Mononuclear cell (primary cell): ENCODE measurements around the gene VAV2. TPM values are rescaled to one million over a fixed set of nuclear protein-coding genes. Genes with fewer than 3 reads are reported as not detected.
A peak's percentile ranks its signal among the peaks of the same experiment; 100 is the strongest.
"Not testable (repeated sequence)": the region's sequence is repeated elsewhere in the genome, so short reads cannot be mapped to it uniquely, and the experiment has no call there.

ENCODE experiments used
- H3K27me3 ChIP-seq: 2 replicates; pipeline ENCODE4 v1.6.0; 2011; ENCODE audit warnings: low read length, control low read depth; ENCODE audit not compliant: insufficient read depth
- H3K4me1 ChIP-seq: 2 replicates; pipeline ENCODE4 v1.5.1; 2011; ENCODE audit warnings: mild to moderate bottlenecking, low read length, control low read depth; ENCODE audit not compliant: insufficient read depth
- H3K4me3 ChIP-seq: 2 replicates; pipeline ENCODE4 v1.5.1; 2011; ENCODE audit warnings: mild to moderate bottlenecking, low read length, moderate library complexity
- H3K9me3 ChIP-seq: 2 replicates; pipeline ENCODE4 v1.5.1; 2011; ENCODE audit warnings: low read depth, mild to moderate bottlenecking, control low read depth, low read length
- total RNA-seq: library from RNA; depleted of rRNA; stranded (reverse); fragments of >200 nt; gene quantifications from one replicate; pipeline ENCODE4 v1.2.3, GENCODE V29; 2012

Gene VAV2
- total RNA-seq, 1 donor = 4.5 TPM

DNA sequence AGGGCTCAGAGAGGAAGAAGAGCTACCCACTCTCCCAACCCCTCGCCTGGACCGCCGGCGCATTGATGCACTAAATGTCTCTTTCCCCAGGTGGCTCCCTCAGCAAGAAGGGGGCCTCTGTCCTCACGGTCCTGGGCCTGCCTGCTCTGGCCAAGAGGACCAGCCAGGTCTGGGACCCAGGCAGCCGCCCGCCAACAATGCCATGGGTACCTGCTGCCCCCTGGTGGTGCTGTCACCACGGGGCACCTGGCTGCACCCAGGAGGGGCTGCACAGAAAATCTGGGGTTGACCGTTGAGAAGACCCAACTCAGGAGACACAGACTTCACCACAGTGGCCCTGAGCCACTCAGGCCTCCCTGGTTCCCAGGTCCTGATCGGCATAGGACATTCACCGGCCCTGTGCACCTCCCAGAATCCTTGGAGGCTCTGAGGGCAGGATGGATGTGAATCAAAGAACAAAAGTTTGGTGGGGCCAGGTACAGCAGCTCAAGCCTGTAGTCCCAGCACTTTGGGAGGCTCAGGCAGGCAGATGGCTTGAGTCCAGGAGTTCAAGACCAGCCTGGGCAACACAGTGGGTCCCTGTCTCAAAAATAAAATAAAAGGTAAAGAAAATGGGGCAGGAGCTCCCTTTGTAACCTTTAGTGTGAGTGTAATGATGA, 2.4 kb upstream of the VAV2 start:
- H3K4me3 ChIP-seq = no peak overlapping the region
- no peaks in the 10 kb centered on the region for H3K27me3 ChIP-seq
- no peaks in the 10 kb centered on the region for H3K9me3 ChIP-seq
- peaks cover 27% of the 10 kb centered on the region for H3K4me1 ChIP-seq

DNA sequence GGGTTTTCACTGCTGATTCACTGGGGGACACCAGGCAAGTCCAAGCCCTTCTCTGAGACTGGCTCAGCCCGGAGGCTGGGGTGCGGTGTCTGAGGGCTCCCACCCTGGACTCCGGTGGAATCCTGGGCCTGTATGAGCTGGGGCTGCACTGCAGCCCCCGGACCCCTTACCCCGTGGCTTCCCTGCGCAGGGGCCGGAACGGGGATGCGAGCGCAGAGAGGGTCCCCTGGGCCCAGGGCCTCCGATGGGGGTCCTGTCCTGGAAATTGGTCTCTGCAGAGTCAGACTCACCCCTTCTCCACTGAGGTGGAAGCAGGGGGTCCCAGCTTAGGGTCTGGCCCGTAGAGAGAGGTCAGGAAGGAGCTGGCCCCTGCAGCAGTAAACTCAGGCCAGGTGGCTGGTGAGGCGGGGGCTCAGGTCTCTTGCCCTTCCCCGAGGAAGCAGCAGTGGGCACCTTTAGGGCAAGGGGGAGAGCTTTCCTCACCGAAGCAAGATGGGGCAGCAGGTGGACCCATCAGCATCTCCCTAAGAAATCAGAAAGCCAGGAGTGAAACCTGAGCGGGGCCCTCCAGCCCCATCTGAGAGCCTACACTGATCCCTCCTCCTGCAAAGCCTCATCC, 1.6 kb upstream of the VAV2 start:
- H3K27me3 ChIP-seq = no peaks in the 10 kb centered on the region
- no peaks in the 10 kb centered on the region for H3K9me3 ChIP-seq
- H3K4me1 ChIP-seq = peaks cover 27% of the 10 kb centered on the region
- no peak overlapping the region for H3K4me3 ChIP-seq

GRCh38 chr9:133992780-133993634, 883 bp upstream of the VAV2 start:
- no peaks in the 10 kb centered on the region for H3K27me3 ChIP-seq
- H3K9me3 ChIP-seq = no peaks in the 10 kb centered on the region
- H3K4me1 ChIP-seq = peaks cover 27% of the 10 kb centered on the region
- H3K4me3 ChIP-seq = peak overlapping the region; percentile 49

DNA sequence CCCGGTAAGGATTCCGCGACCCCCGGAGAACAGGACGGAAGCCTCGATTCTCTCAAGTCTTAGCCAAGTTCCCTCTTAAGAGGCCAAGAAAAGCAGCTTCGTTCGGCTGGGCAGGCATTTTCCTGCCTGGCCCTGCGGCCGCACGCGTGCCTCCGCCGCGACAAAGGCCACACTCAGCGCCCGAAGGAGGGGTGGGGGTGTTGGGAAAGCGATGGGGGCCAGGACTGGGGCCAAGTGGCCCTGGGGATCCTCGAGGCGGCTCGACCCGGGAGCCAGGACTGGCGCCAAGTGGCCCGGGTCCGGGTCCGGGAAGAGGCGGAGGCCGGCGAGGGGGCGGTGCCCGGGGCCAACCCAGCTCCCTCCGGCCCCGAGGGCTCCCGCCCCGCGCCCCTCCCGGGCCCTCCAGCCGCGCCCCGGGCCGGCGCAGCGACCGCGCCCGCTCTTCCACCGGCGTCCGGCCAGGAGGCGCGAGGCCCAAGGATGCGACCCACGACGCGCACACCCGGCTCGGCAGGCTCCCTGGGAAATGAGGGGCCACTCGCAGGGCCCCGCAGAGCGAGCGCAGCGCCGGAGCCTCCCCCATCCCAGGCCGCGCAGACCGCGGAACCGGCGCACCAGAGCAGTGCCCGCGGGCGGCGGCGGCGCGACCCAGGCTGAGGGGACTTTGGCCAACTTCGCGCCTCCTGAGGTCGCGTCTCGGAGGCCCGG, 756 bp downstream of the VAV2 start:
- no peaks in the 10 kb centered on the region for H3K9me3 ChIP-seq
- H3K4me3 ChIP-seq = peak overlapping the region; percentile 50
- H3K4me1 ChIP-seq = peaks cover 27% of the 10 kb centered on the region
- H3K27me3 ChIP-seq = no peaks in the 10 kb centered on the region

GRCh38 chr9:133990366-133991213, 1.5 kb downstream of the VAV2 start:
- Histone ChIP-seq H3K4me1 (peaks cover 27% of the 10 kb centered on the region), H3K27me3 (no peaks in the 10 kb centered on the region), H3K9me3 (no peaks in the 10 kb centered on the region), H3K4me3 (peak overlapping the region; percentile 50)

- H3K27me3 ChIP-seq = no peaks in the 10 kb centered on the region
- peaks cover 27% of the 10 kb centered on the region for H3K4me1 ChIP-seq
- no peak overlapping the region for H3K4me3 ChIP-seq
- no peaks in the 10 kb centered on the region for H3K9me3 ChIP-seq
These were observed 2.3 kb downstream of the VAV2 start for GRCh38 chr9:133989625-133990365.

DNA sequence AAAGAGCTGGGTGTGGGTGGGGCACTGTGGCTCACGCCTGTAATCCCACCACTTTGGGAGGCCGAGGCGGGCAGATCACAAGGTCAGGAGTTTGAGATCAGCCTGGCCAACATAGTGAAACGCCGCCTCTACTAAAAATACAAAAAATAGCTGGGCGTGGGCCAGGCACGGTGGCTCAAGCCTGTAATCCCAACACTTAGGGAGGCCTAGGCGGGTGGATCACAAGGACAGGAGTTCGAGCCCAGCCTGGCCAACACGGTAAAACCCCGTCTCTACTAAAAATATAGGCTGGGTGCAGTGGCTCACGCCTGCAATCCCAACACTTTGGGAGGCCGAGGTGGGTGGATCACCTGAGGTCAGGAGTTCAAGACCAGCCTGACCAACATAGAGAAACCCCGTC, 3.4 kb downstream of the VAV2 start:
- not testable (repeated sequence) for H3K9me3 ChIP-seq, H3K27me3 ChIP-seq, H3K4me3 ChIP-seq
- peaks cover 20% of the 10 kb centered on the region for H3K4me1 ChIP-seq

DNA sequence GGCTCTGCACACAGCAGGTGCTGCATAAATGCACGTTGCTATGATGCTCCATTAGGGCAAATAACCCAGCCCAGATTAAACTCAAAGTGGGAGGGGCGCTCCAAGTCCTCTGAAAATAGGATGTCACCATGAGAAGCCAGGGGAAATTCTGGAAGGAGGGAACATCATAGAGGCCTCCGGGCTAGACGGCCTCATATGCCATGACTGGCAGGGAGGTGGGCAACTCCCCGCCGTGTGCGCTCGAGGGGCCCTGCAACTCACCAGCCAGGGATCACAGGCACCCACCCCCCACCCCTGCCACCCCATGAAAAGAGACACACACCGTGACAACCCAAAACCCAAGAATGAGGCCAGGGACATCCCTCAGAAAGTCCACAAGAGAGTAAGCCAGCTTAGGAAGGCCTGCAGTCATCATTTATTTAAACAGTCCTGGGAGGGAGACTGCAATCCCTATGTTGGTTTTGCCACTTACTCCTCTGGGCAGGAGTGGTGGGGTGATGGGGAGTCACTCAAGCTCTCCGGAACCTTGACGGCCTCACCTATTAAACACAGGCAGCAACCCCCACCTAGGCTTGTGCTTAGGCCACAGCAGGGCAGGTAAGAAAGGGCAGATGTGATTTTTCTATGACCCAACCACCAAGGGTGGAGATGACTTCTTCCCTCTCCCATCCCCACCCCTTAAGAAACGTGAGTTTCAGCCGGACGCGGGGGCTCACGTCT, 4.0 kb downstream of the VAV2 start:
- Histone ChIP-seq H3K4me1 (peaks cover 14% of the 10 kb centered on the region), H3K9me3 (no peaks in the 10 kb centered on the region), H3K4me3 (no peak overlapping the region), H3K27me3 (no peaks in the 10 kb centered on the region)

DNA sequence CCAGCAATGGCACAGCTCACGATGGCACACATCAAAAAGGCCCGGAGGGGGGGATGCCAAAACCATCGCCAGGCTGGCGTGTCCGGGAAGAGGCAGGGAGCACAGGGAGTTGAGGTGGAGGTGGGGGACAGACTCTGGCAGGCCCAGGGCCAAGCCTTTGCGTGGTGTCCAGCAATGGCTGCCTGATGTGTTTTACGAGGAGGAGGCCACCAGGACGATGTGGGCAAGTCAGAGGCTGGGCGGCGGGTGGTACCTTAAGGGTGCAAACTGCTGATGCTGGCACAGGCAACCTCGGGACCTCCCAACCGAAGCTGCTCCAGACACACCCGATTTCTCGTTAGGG, 4.7 kb downstream of the VAV2 start:
- H3K4me3 ChIP-seq = no peak overlapping the region
- H3K4me1 ChIP-seq = peaks cover 11% of the 10 kb centered on the region
- no peaks in the 10 kb centered on the region for H3K9me3 ChIP-seq
- no peaks in the 10 kb centered on the region for H3K27me3 ChIP-seq

DNA sequence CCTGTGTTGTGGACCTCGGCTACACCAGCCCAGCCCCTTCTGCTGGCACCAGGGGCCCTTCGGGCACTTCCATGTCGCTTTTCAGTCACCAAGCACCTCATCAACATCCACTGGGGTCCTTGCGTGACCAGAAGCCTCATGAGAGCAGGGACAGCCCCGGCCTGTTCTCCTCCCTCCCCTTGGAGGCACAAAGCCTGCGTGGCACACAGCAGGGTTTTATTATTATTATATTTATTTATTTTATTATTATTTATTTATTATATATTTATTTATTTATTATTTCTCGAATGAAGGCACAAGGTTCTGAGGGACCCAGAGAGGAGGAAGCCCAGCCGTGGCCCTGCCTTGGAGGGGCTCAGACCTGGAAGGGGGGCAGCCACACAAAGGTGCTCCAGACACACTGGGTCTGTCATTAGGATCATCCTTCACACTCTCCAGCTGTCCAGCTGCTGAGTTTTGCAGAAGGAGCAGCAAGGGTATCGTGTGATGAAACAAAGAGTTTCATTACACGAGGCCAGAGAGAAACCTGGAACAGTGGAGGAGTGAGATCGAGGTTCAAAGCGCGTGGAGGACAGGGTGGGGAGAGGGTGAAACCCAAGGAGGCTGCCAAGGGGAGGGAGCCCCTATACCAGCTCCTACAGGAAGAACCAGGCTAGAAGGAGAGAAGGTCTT, 5.2 kb downstream of the VAV2 start:
- Histone ChIP-seq H3K4me3 (no peak overlapping the region), H3K27me3 (no peaks in the 10 kb centered on the region), H3K9me3 (no peaks in the 10 kb centered on the region), H3K4me1 (peaks cover 11% of the 10 kb centered on the region)

DNA sequence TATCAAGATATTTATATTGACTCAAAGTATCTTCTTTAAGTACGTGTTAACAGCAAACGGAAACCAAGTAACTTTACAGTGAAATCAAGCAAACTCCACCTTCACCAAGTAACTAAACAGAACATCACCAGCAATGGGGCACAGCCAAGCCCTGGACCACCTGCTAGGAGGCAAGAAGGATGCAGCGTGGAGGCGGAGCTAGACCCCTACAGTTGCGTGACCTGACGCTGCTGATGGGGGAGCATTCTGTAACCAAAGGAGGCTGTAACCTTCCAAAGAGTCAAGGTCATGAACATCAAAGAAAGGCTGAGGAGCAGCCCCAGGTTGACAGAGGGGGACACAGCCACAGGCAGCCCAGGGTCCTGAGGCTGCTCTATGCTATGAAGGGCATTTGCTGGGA, 6.1 kb downstream of the VAV2 start:
- no peak overlapping the region for H3K4me3 ChIP-seq
- no peaks in the 10 kb centered on the region for H3K9me3 ChIP-seq
- H3K27me3 ChIP-seq = no peaks in the 10 kb centered on the region
- H3K4me1 ChIP-seq = peaks cover 8% of the 10 kb centered on the region

DNA sequence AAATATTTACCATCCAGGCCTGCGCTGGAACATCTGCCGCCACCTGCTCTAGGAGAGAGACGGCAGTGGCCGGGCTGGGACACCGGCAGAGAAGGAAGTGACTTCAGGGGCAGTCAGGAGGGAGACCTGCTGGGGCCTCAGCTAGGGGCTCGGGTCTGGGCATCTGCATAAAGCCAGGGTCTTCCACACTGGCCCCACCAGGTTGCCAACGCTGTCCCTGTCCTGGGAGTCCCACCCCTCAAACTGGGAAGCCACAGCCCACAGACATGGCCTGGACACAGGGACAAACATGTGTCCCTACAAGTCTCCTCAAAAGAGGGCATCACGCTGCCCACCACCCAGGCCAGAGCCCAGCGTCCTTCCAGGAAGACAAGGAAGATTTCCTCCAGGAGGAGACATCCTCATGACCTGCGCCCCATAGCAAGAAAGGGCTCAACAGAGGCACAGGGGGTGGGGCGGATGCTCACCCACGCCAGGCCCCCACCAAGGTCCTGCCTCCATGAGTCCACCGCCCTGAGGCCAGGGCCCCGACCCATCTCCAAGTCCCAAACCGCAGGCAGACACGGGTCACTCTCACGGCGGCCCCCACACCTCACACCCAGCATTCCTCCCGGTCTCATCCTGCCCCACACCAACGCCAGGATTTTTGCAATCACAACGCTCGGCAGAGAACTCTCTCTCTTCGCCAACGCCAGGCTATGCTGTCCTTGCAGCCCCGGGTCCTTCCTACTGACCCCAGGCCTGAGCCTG, 9.0 kb downstream of the VAV2 start:
- H3K4me1 ChIP-seq = peaks cover 7% of the 10 kb centered on the region

More for the DNA sequence above, 9.0 kb downstream of the VAV2 start:
- Histone ChIP-seq H3K4me3 (no peak overlapping the region), H3K27me3 (no peaks in the 10 kb centered on the region), H3K9me3 (no peaks in the 10 kb centered on the region)
